NCI-H1417 treated with DMSO at 0.1 percent for 48 hours (cell line): ENCODE results near the gene POTEB.
"Not testable (repeated sequence)": the region's sequence is repeated elsewhere in the genome, so short reads cannot be mapped to it uniquely, and the experiment has no call there.

Experiments used
- DNase-seq: peaks from one replicate; lab custom pipeline; 2025; lab: John Stamatoyannopoulos, UW

POTEB gene

GRCh38 chr15:21877635-21878034, at the start of gene POTEB:
TSS of gene POTEB (minus strand) at chr15:21877735. CDS start at chr15:21877246, 489 bp downstream.
- not testable (repeated sequence) for DNase-seq

DNA sequence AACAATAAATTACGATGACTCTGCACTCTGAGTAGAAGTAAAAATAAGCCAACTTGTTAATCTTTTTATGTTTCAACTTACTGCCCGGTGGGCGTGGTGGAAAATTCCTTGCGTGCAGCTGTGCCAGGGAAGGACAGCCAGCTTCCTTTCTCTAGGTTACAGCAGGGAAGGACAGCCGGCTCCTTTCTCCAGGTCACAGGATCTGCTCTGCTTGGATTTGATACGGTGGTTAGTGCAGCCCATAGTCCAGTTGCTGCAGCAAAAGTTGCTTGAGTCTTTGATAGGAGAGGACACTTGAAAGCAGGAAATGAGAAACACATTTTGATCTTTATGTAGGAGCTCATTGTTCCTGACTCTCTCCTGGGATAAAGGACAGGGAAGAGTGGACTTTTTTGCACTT, 13.4 kb upstream of the POTEB start:
- DNase-seq, result not testable (repeated sequence)

- not testable (repeated sequence) for DNase-seq
These were observed 12.0 kb upstream of the POTEB start for GRCh38 chr15:21889542-21889941.

DNA sequence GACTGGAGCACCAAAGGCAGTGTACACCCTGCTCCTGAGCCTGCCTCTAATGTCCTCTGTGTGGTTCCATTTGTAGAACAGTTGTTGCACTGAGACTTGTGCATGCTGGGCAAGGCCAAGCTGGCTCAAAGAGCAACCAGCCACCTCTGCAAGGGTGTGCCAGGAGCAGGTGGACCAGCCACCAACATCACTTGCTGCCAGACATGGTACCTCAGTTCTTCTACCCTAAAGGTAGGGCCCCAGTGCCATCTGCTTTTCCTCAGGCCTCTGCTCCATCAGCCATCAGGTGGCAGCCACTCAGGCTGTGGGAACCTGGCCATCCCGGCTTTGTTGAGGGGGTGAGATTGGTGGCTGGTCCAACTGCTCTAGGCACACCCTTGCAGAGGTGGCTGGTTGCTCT, 38.7 kb downstream of the POTEB start:
- not testable (repeated sequence) for DNase-seq
